Measurements from ENCODE around the gene LUC7L. TPM values are rescaled to one million over a fixed set of nuclear protein-coding genes. Genes with fewer than 3 reads are reported as not detected.

LUC7L gene
- total and polyA plus RNA-seq, 2 of the 8 experiments (the other 6 are each of a cell fraction or from before 2014, with no cell fraction given) = 49.7 to 129 TPM

DNA sequence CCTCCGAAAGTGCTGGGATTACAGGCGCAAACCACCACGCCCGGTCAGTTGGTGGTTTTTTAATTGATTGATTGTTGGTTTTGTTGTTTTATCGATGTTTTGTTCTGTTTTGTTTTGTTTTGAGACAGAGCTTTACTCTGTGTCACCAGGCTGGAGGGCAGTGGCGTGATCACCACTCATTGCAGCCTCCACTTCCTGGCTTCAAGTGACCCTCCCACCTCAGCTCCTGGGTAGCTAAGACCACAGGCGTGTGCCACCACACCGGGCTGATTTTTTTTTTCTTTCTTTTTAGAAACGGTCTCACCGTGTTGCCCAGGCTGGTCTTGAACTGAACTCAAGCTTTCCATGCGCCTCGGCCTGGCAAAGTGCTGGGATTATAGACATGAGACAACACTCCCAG is 17.8 kb upstream of the LUC7L start (continued):
- no peak for TF ChIP-seq CHD7 (IDR thresholded peaks at IDR 0.05; ENCODE audit: insufficient replicate concordance, low read length)
- TF ChIP-seq KDM5A (IDR thresholded peaks at IDR 0.05; ENCODE audit: low read length) = no peak
- TF ChIP-seq JUND (IDR thresholded peaks at IDR 0.05; ENCODE audit: low read length) = no peak
